GM21367 (cell line): ENCODE results near the gene SSNA1.

Experiments used
- ATAC-seq: cut with Tn5 transposase; IDR thresholded peaks from one replicate; pipeline ENCODE4 v1.9.1; 2021; ENCODE audit not compliant: unreplicated experiment

SSNA1 gene

GRCh38 chr9:137188490-137189296 is at the start of gene SSNA1, which contains the start of gene ANAPC2:
TSS of gene SSNA1 (plus strand) at chr9:137188676. CDS start at chr9:137188727, 51 bp downstream.
TSS of gene ANAPC2 (minus strand) at chr9:137188560. CDS start at chr9:137188532, 28 bp downstream.
- ATAC-seq, result peak; percentile 55

GRCh38 chr9:137138722-137139467 is 49.6 kb upstream of the SSNA1 start, which contains the start of gene GRIN1:
TSS of gene GRIN1 (plus strand) at chr9:137139154. CDS start at chr9:137139487, 333 bp downstream.
- ATAC-seq, result no peak

- no peak for ATAC-seq
Measured at GRCh38 chr9:137139468-137140150, 48.9 kb upstream of the SSNA1 start.

- ATAC-seq, result no peak
Measured at GRCh38 chr9:137140151-137141012, 48.1 kb upstream of the SSNA1 start.

- ATAC-seq, result no peak
Measured at GRCh38 chr9:137141050-137141810, 47.2 kb upstream of the SSNA1 start.

- no peak for ATAC-seq
Measured at GRCh38 chr9:137141976-137142936, 46.2 kb upstream of the SSNA1 start.

GRCh38 chr9:137143459-137143858 is 45.0 kb upstream of the SSNA1 start:
- no peak for ATAC-seq

GRCh38 chr9:137145731-137146526 is 42.5 kb upstream of the SSNA1 start:
- ATAC-seq, result no peak

GRCh38 chr9:137146527-137146918 is 42.0 kb upstream of the SSNA1 start:
- no peak for ATAC-seq

- no peak for ATAC-seq
Measured at GRCh38 chr9:137147091-137147792, 41.2 kb upstream of the SSNA1 start.

- no peak for ATAC-seq
Measured at GRCh38 chr9:137147793-137148160, 40.7 kb upstream of the SSNA1 start.

GRCh38 chr9:137148242-137148641 is 40.2 kb upstream of the SSNA1 start:
- ATAC-seq, result no peak

- no peak for ATAC-seq
Measured at GRCh38 chr9:137148661-137149060, 39.8 kb upstream of the SSNA1 start.

GRCh38 chr9:137149363-137149762 is 39.1 kb upstream of the SSNA1 start:
- no peak for ATAC-seq

GRCh38 chr9:137149942-137150616 is 38.4 kb upstream of the SSNA1 start:
- ATAC-seq, result no peak

GRCh38 chr9:137150617-137151457 is 37.6 kb upstream of the SSNA1 start:
- ATAC-seq, result peak; percentile 30
